ENCODE measurements around the gene GGTLC1.

The GGTLC1 gene

GRCh38 chr20:23962272-23962671 lies 26.3 kb downstream of the GGTLC1 start:
- Histone ChIP-seq H2AFZ (ENCODE audit: low read depth, low read length, severe bottlenecking) (no peak overlapping the region), H3K27ac (ENCODE audit: low read depth, low read length) (no peak overlapping the region), H3K9me3 (ENCODE audit: insufficient read depth, low read length) (0 out of 2 replicates have a peak, but pooled peaks cover 9% of the 10 kb centered on the region), H3K79me2 (ENCODE audit: insufficient read depth, low read length) (no peaks in the 10 kb centered on the region), H3K4me3 (ENCODE audit: insufficient read depth, low read length, poor library complexity, severe bottlenecking) (no peak overlapping the region), H3K36me3 (ENCODE audit: low read length) (no peaks in the 10 kb centered on the region), H3K4me2 (ENCODE audit: low read depth, low read length, poor library complexity, severe bottlenecking) (no peak overlapping the region), H4K20me1 (ENCODE audit: low read depth, low read length) (no peaks in the 10 kb centered on the region), H3K9me2 (replicated peaks; ENCODE audit: insufficient read depth, low read length) (no peaks in the 10 kb centered on the region), H3F3A (ENCODE audit: insufficient read depth) (no peaks in the 10 kb centered on the region), H3K9ac (ENCODE audit: low read length) (no peak overlapping the region), H3K27me3 (ENCODE audit: low read length) (no peaks in the 10 kb centered on the region)
- TF ChIP-seq EZH2phosphoT487 (conservative IDR thresholded peaks at IDR 0.05; ENCODE audit: low read length), result no peak
- TF ChIP-seq CTCF (IDR thresholded peaks at IDR 0.05; ENCODE audit: insufficient read depth, low read length, poor library complexity, severe bottlenecking), result no peak

DNA sequence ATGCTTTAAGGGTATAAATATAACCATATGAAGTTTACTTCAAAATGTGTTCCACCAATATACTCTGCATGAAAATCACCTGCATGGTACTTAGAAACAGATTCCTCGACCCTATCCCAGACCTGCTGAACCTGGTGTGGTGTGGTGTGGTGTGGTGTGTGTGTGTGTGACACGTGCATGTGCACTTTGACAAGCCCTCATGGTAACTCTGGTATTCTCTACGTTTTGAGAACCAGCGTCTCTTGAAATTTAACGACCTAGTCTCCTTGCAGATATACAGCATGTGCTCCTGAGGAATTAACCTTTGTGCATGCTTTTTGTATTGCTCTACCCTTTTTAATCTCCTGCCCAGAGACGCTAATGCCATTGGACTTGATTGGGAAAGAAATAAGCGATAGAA lies 29.5 kb downstream of the GGTLC1 start:
- Histone ChIP-seq H3F3A (ENCODE audit: insufficient read depth) (no peaks in the 10 kb centered on the region), H3K9ac (ENCODE audit: low read length) (no peak overlapping the region), H3K9me2 (replicated peaks; ENCODE audit: insufficient read depth, low read length) (no peaks in the 10 kb centered on the region), H3K4me3 (ENCODE audit: insufficient read depth, low read length, poor library complexity, severe bottlenecking) (no peak overlapping the region), H3K36me3 (ENCODE audit: low read length) (no peaks in the 10 kb centered on the region), H2AFZ (ENCODE audit: low read depth, low read length, severe bottlenecking) (no peak overlapping the region), H3K4me2 (ENCODE audit: low read depth, low read length, poor library complexity, severe bottlenecking) (no peak overlapping the region), H3K27me3 (ENCODE audit: low read length) (no peaks in the 10 kb centered on the region), H3K79me2 (ENCODE audit: insufficient read depth, low read length) (no peaks in the 10 kb centered on the region), H3K27ac (ENCODE audit: low read depth, low read length) (no peak overlapping the region), H3K9me3 (ENCODE audit: insufficient read depth, low read length) (0 out of 2 replicates have a peak, but pooled peaks cover 5% of the 10 kb centered on the region), H4K20me1 (ENCODE audit: low read depth, low read length) (no peaks in the 10 kb centered on the region)
- TF ChIP-seq EZH2phosphoT487 (conservative IDR thresholded peaks at IDR 0.05; ENCODE audit: low read length) (no peak), CTCF (IDR thresholded peaks at IDR 0.05; ENCODE audit: insufficient read depth, low read length, poor library complexity, severe bottlenecking) (no peak)

GRCh38 chr20:23955896-23956295 lies 32.7 kb downstream of the GGTLC1 start:
- H3K9me3 ChIP-seq (ENCODE audit: insufficient read depth, low read length), result no peaks in the 10 kb centered on the region
- H3K36me3 ChIP-seq (ENCODE audit: low read length), result no peaks in the 10 kb centered on the region
- H3K27me3 ChIP-seq (ENCODE audit: low read length), result no peaks in the 10 kb centered on the region; the same call in 1 of the 2 replicates
- no peaks in the 10 kb centered on the region for H3F3A ChIP-seq (ENCODE audit: insufficient read depth)
- no peak overlapping the region for H2AFZ ChIP-seq (ENCODE audit: low read depth, low read length, severe bottlenecking)
- TF ChIP-seq CTCF (IDR thresholded peaks at IDR 0.05; ENCODE audit: insufficient read depth, low read length, poor library complexity, severe bottlenecking) (no peak), EZH2phosphoT487 (conservative IDR thresholded peaks at IDR 0.05; ENCODE audit: low read length) (no peak)
- no peaks in the 10 kb centered on the region for H3K79me2 ChIP-seq (ENCODE audit: insufficient read depth, low read length)
- no peaks in the 10 kb centered on the region for H4K20me1 ChIP-seq (ENCODE audit: low read depth, low read length)
- no peaks in the 10 kb centered on the region for H3K9me2 ChIP-seq (replicated peaks; ENCODE audit: insufficient read depth, low read length)
- no peak overlapping the region for H3K9ac ChIP-seq (ENCODE audit: low read length)
- H3K4me2 ChIP-seq (ENCODE audit: low read depth, low read length, poor library complexity, severe bottlenecking), result no peak overlapping the region
- no peak overlapping the region for H3K27ac ChIP-seq (ENCODE audit: low read depth, low read length)
- H3K4me3 ChIP-seq (ENCODE audit: insufficient read depth, low read length, poor library complexity, severe bottlenecking), result no peak overlapping the region

Data from SU-DHL-6 (cell line).